ENCODE results near the gene FBXW7. TPM values are rescaled to one million over a fixed set of nuclear protein-coding genes. Genes with fewer than 3 reads are reported as not detected.

The FBXW7 gene
- total RNA-seq, 1 donor from 2014 or later = 59.4 TPM

GRCh38 chr4:152486429-152487389 lies 49.2 kb downstream of the FBXW7 start:
- DNase-seq (no peak), ATAC-seq (no peak)
- intact Hi-C loops (cut with micrococcal nuclease) = no loop called here

GRCh38 chr4:152485726-152486276 lies 50.1 kb downstream of the FBXW7 start:
- DNase-seq (no peak), ATAC-seq (no peak)
- intact Hi-C loops (cut with micrococcal nuclease) = no loop called here

DNA sequence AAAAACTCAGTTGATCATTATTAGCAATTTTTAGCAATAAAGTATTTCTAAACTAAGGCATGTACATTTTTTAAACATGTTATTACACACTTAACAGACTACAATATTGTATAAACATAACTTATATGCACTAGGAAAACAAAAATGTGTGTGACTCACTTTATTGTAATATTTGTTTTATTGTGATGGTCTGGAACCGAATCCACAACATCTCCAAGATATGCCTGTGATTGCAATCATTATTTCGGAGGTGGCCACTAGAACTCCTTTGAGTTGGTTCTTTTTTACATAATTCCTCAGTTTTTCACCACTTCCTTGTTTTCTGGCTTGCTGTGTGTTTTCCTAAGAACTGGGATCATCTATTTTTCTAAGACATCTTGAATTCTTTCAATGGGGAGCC lies 53.7 kb downstream of the FBXW7 start:
- ATAC-seq = no peak
- DNase-seq = no peak
- intact Hi-C loops (cut with micrococcal nuclease) = no loop called here

DNA sequence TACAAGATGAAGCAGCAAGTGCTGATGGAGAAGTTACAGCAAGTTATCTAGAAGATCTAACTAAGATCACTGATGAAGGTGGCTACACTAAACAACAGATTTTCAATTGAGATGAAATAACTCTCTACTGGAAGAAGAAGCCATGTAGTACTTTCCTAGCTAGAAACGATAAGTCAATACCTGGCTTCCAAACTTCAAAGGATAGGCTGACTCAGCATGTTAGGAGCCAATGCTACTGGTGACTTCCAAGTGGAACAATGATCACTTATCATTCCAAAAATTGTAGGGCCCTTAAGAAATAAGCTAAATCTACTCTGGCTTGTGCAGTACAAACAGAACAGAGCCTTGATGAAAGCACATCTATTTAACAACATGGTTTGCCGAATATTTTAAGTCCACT lies 55.0 kb downstream of the FBXW7 start:
- intact Hi-C loops (cut with micrococcal nuclease) = no loop called here
- ATAC-seq (no peak), DNase-seq (no peak)

- DNase-seq (no peak), ATAC-seq (no peak)
- intact Hi-C loops (cut with micrococcal nuclease) = no loop called here
Measured at GRCh38 chr4:152480326-152480725, 55.6 kb downstream of the FBXW7 start.

DNA sequence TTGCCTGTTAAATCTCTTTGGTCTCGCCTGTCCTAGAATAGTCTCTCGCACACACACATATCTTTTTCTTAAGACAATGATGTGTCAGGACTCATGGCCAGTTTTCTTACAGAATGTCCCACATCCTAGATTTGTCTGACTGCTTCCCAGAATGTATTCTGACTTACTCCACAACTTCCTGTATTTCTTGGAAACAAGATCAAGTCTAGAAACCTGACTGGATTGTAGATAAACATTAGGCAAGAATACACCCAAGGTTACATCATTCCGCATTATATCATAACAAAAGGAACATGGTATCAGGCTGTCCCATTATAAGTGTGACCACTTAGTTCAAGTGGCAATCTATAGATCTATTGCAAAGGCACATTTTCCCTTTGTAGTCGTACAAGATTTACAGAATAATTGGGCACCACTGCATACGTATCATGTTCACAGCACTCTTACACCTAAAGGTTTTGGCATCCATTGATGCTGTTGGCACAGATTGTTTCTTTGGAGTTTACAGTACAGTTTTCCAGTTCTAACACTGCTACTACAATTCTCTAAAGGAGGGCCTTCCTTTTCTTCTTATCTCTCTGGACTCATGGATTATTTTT lies 56.4 kb downstream of the FBXW7 start:
- peak; percentile 71 for ATAC-seq
- intact Hi-C loops (cut with micrococcal nuclease) = no loop called here
- DNase-seq = no peak

DNA sequence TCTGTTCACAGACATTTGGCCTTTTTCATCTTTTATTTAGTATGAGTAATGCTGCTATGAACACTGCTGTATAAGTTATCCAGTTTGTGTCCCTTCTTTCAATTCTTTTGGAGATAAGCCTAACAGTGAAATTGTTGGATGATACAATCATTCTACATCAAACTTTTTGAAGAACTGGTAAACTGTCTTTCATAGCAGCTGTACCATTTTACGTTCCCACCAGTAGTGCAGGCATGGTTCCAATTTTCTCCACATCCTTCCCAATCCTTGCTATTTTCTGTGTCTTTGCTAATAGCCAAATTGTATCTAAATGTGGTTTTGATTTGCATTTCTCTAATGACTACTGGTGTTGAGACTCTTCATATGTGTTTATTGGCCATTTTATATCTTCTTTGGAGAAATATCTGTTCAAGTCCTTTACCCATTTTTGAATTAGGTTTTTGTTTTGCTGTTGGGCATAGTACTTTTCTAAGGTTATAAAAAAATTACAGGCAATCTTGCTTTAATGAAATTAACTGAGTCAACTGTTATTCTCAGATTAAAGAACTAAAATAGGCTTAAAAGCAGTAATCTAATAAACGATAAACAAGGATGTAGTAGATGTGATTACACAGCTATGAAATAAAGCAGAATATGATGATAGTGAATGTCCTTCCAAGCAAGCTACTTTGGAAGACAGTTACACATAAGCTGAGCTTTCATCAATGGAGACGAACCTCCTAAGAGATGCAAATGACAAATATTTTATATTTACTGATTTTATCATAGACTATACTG lies 57.2 kb downstream of the FBXW7 start:
- DNase-seq (no peak), ATAC-seq (no peak)
- intact Hi-C loops (cut with micrococcal nuclease) = no loop called here

DNA sequence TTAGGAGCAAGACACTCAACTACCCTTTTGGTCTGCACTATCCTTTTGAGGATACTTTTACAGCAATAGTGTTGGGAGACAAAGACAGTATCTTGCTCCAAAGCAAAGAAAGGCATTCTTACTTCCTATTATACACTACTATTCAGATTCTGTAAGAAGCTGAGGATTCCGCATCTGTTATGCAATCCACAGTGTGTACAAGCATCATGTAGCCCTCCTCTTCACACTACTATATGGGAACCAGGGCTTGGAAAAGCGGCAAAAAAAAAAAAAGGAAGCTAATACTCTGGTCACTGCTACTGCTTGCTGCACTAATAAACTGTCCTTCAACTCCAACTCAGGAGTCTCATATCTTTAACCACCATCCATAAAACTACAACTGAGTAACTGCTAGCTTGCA lies 59.1 kb downstream of the FBXW7 start:
- no peak for DNase-seq
- intact Hi-C loops (cut with micrococcal nuclease) = no loop called here
- peak; percentile 44 for ATAC-seq

DNA sequence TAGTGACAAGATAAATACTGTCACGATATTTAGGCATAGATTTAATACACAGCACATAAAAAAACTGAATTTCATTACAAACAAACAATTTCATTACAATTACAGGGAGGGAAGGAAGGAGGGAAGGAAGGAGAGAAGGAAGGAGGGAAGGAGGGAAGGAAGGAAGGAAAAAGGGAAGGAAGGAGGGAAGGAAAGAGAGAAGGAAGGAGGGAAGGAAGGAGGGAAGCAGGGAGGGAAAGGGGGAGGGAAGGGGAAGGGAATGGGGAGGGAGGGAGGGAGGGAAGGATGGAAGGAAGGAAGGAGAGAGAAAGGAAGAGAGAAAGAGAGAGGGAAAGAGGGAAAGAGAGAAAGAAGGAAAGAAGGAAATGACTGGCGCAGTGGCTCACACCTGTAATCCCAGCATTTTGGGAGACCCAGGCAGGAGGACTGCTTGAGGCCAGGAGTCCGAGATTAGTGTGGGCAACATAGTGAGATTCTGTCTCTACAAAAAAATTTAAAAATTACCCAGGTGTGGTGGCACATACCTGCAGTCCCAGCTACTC lies 64.6 kb downstream of the FBXW7 start:
- intact Hi-C loops (cut with micrococcal nuclease) = no loop called here
- ATAC-seq (no peak), DNase-seq (no peak)

GRCh38 chr4:152468408-152468807 lies 67.5 kb downstream of the FBXW7 start:
- no peak for ATAC-seq
- DNase-seq = no peak
- intact Hi-C loops (cut with micrococcal nuclease) = no loop called here

DNA sequence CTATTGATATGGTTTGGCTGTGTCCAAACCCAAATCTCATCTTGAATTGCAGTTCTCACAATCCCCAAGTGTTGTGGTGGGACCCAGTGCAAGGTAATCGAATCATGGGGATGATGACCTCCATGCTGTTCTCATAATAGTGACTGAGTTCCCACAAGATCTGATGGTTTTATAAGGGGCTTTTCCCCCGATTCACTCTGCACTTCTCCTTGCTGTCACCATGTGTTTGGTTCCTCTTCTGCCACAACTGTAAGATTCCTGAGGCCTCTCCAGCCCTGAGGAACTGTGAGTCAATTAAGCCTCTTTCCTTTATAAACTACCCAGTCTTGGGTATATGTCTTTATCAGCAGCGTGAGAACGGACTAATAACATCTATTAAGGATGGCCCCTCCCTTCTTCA lies 68.8 kb downstream of the FBXW7 start:
- intact Hi-C loops (cut with micrococcal nuclease) = no loop called here
- no peak for ATAC-seq

GRCh38 chr4:152464030-152464823 lies 71.7 kb downstream of the FBXW7 start:
- no peak for DNase-seq
- intact Hi-C loops (cut with micrococcal nuclease) = no loop called here
- ATAC-seq = no peak

More for the DNA sequence above, 68.8 kb downstream of the FBXW7 start:
- DNase-seq = no peak

DNA sequence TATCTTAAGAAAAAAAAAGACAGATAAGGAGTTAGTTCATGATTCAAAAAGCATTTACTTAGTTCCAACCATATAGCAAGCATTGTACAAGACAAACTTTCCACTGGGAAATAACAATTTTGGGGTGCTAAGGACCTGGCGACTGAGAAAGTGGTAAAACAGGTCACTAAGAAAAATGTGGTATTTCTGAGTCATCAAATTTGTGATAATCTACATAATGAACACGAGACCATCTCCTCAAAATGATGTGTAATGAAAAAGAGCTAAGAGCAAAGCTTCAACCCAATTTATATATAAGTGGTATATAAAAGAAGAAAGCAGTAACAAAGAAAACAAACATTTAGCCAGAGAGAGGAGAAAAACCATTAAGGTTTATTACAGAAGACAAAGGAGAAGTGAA lies 72.3 kb downstream of the FBXW7 start:
- intact Hi-C loops (cut with micrococcal nuclease) = no loop called here

DNA sequence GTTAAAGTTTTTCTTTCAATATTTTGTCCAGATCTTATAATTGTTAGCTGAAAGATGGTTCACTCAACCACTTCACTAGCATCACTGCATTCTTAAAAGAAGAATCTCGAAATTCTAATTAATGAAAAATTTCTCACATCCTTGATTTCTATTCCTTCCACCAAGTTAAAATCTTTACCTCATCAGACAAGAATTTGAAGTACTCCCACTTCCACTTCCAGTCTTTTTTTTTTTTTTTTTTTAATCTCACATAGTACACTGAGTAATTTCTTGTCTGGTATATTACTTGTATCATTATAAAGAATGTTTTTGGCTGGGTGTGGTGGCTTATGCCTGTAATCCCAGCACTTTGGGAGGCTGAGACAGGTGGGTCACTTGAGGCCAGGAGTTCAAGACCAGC lies 73.2 kb downstream of the FBXW7 start:
- no peak for DNase-seq
- intact Hi-C loops (cut with micrococcal nuclease) = no loop called here
- ATAC-seq = peak; percentile 20

More for the DNA sequence above, 72.3 kb downstream of the FBXW7 start:
- no peak for ATAC-seq
- no peak for DNase-seq

GRCh38 chr4:152462047-152462446 lies 73.8 kb downstream of the FBXW7 start:
- ATAC-seq = no peak
- DNase-seq = no peak
- intact Hi-C loops (cut with micrococcal nuclease) = no loop called here

DNA sequence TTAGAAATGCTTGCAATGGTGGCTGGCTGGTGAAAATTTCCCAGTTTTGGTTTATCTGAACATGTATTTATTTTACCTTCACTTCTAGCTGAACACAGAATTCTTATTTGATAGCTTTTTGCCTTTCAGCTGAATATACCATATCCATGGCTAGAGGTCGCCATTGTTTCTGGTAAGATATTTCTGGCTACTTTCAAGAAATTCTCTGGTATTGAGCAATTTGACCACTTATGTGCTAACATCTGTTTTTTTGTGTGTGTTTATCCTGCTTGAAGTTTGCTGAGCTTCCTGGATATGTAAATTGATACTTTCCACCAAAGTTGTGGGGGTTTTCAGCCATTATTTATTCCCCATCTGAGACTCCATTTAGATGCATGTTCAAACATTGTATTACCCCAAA lies 75.4 kb downstream of the FBXW7 start:
- no peak for DNase-seq
- no peak for ATAC-seq
- intact Hi-C loops (cut with micrococcal nuclease) = no loop called here

- ATAC-seq (no peak), DNase-seq (no peak)
- intact Hi-C loops (cut with micrococcal nuclease) = no loop called here
Measured at GRCh38 chr4:152459326-152459725, 76.6 kb downstream of the FBXW7 start.

GRCh38 chr4:152458801-152459302 lies 77.0 kb downstream of the FBXW7 start:
- no peak for ATAC-seq
- intact Hi-C loops (cut with micrococcal nuclease) = no loop called here
- DNase-seq = no peak
